ENCODE data around the gene ATP13A3. TPM values are rescaled to one million over a fixed set of nuclear protein-coding genes. Genes with fewer than 3 reads are reported as not detected.

ATP13A3 gene
- total and polyA plus RNA-seq, 9 of the 15 experiments (the other 6 are each of a cell fraction or from before 2014, with no cell fraction given): 16.6 to 135 (median 86.6) TPM

GRCh38 chr3:194486540-194487288 is at the start of gene ATP13A3 (continued):
- no peak for TF ChIP-seq GTF2E2 (tag; IDR thresholded peaks at IDR 0.05)
- peak; percentile 28 to 65; a peak in 1 of 4 replicates for TF ChIP-seq UBTF (IDR thresholded peaks at IDR 0.05; ENCODE audit: borderline replicate concordance in 1 of 2, low read depth in 2 of 2, low read length in 2 of 2)
- peak; percentile 2 for TF ChIP-seq TAF9B (IDR thresholded peaks at IDR 0.05; ENCODE audit: partially characterized antibody)
- no peak for TF ChIP-seq ZNF282 (CRISPR knock-in tag; IDR thresholded peaks at IDR 0.05)
- peak; percentile 55 for TF ChIP-seq CBFA2T2 (conservative IDR thresholded peaks at IDR 0.05)
- no peak for TF ChIP-seq FOXO4 (CRISPR knock-in tag; IDR thresholded peaks at IDR 0.05)
- TF ChIP-seq ZFP30 (CRISPR knock-in tag; IDR thresholded peaks at IDR 0.05; ENCODE audit: borderline replicate concordance): no peak
- no peak for TF ChIP-seq STAT5B (CRISPR knock-in tag; IDR thresholded peaks at IDR 0.05)
- peak; percentile 46; the same call in 1 of the 2 replicates for TF ChIP-seq ARID4B (CRISPR knock-in tag; IDR thresholded peaks at IDR 0.05)
- no peak for TF ChIP-seq PTTG1 (tag; IDR thresholded peaks at IDR 0.05; ENCODE audit: low read depth)
- no peak for TF ChIP-seq RBM34 (IDR thresholded peaks at IDR 0.05; ENCODE audit: borderline replicate concordance, insufficient read depth, low read length)
- TF ChIP-seq, protein P1, sequence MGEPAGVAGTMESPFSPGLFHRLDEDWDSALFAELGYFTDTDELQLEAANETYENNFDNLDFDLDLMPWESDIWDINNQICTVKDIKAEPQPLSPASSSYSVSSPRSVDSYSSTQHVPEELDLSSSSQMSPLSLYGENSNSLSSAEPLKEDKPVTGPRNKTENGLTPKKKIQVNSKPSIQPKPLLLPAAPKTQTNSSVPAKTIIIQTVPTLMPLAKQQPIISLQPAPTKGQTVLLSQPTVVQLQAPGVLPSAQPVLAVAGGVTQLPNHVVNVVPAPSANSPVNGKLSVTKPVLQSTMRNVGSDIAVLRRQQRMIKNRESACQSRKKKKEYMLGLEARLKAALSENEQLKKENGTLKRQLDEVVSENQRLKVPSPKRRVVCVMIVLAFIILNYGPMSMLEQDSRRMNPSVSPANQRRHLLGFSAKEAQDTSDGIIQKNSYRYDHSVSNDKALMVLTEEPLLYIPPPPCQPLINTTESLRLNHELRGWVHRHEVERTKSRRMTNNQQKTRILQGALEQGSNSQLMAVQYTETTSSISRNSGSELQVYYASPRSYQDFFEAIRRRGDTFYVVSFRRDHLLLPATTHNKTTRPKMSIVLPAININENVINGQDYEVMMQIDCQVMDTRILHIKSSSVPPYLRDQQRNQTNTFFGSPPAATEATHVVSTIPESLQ (CRISPR knock-in tag; IDR thresholded peaks at IDR 0.05): no peak
- no peak for TF ChIP-seq FOXK2 (conservative IDR thresholded peaks at IDR 0.05 in 1 of 2, IDR thresholded peaks at IDR 0.05 in 1 of 2; ENCODE audit: low read depth in 2 of 2)
- TF ChIP-seq KAT7 (CRISPR knock-in tag; IDR thresholded peaks at IDR 0.05; ENCODE audit: borderline replicate concordance): no peak; the same call in 1 of the 2 replicates
- TF ChIP-seq RBM14 (IDR thresholded peaks at IDR 0.05; ENCODE audit: borderline replicate concordance, insufficient read depth, low read depth, low read length): no peak
- no peak for TF ChIP-seq LARP7 (IDR thresholded peaks at IDR 0.05)
- no peak for TF ChIP-seq ZNF780A (CRISPR knock-in tag; IDR thresholded peaks at IDR 0.05)
